ENCODE data around the gene SLC25A1.

The SLC25A1 gene

DNA sequence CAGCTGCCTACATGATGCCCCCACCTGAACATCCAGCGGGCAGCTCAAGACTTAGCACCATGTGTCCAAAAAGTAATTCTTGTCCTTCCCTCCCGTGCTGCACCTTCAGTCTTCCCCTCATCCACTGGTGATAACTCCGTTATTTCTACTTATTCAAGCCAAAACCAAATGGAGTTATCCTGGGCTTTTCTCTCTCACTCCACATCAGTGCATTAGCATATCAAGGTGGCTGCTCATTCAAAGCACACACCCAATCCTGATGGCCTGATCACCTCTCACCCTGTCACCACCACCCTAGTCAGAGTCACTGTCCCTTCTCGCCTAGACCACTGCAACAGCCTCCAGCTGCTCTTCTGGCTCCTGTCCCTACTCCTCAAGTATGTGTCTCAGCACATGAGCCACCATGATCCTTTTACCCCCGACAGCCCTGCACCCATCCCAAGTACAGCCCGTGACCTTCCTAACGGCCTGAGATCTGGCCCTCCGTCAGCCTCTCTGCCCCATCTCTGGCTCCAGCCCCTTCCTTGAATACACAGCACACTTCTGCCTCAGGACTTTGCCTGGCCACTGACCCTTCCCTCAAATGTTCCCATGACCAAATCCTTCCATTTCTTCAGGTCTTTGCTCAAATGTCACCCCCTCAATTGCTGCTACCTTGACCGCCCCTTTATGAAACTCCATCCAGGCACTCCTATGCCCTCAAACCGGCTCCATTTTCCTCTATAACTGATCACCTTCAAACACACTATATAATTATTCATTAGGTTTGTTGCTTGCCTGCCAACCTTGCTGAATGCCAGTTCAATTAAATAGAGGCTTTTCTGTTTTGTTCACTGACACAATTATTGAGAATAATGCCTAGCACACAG is 19.7 kb upstream of the SLC25A1 start:
- H3K27me3 Mint-ChIP-seq, result no peaks in the 10 kb centered on the region
- H3K36me3 Mint-ChIP-seq (ENCODE audit: low read depth), result no peaks in the 10 kb centered on the region
- peaks cover 6% of the 10 kb centered on the region for H3K4me1 Mint-ChIP-seq (ENCODE audit: low read depth)
- no peak overlapping the region for H3K27ac Mint-ChIP-seq
- no peak overlapping the region for H3K4me3 Mint-ChIP-seq
- no peak for DNase-seq
- H3K9me3 Mint-ChIP-seq, result no peaks in the 10 kb centered on the region

- H3K4me3 Mint-ChIP-seq, result no peak overlapping the region
- no peak overlapping the region for H3K27ac Mint-ChIP-seq
- no peaks in the 10 kb centered on the region for H3K9me3 Mint-ChIP-seq
- no peak for DNase-seq
- H3K36me3 Mint-ChIP-seq (ENCODE audit: low read depth), result no peaks in the 10 kb centered on the region
- H3K27me3 Mint-ChIP-seq, result no peaks in the 10 kb centered on the region
- H3K4me1 Mint-ChIP-seq (ENCODE audit: low read depth), result peaks cover 6% of the 10 kb centered on the region
Measured at GRCh38 chr22:19196841-19197612, 18.5 kb upstream of the SLC25A1 start.

GRCh38 chr22:19195796-19196731 is 17.5 kb upstream of the SLC25A1 start:
- Mint-ChIP-seq H3K27me3 (no peaks in the 10 kb centered on the region), H3K4me1 (ENCODE audit: low read depth) (peaks cover 6% of the 10 kb centered on the region), H3K27ac (no peak overlapping the region), H3K9me3 (no peaks in the 10 kb centered on the region), H3K36me3 (ENCODE audit: low read depth) (no peaks in the 10 kb centered on the region), H3K4me3 (no peak overlapping the region)
- no peak for DNase-seq

DNA sequence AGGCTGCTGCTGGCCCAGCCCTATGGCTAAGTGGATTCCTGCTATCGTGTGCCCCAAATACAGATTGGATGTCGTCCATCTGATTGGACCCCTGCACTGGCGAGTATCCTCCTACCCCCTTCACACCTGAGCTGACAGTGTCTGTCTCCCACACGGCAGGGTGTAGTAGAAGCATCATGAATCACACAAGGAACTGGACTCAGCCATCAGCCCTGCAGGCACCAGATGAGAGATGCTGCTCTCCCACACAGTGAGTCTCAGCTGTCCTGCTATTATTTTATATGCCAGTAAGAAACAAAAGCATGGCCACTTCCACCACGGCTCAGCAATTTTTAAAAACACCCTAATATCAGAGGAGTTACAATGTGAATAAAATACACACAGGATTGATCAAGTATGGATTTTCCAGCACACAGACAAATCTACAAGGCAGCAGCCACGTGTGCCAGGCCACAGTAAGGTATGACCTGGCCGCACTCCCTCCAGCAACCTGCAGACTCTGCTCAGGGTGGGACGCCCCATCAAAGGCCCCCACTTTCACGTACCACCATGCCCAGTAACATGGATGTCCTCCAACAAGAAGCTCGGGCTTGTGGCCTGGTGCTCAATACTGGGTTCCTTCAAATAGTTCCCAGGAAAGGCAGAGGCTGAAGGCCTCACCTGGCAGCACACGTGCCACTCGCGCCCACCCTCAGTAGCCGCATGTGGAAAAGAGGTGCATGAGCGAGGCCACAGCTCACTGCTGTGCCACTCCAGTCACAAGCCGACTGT is 16.4 kb upstream of the SLC25A1 start:
- Mint-ChIP-seq H3K4me1 (ENCODE audit: low read depth) (peaks cover 6% of the 10 kb centered on the region), H3K36me3 (ENCODE audit: low read depth) (no peaks in the 10 kb centered on the region), H3K27me3 (no peaks in the 10 kb centered on the region), H3K4me3 (no peak overlapping the region), H3K27ac (no peak overlapping the region), H3K9me3 (no peaks in the 10 kb centered on the region)
- no peak for DNase-seq

GRCh38 chr22:19193879-19194278 is 15.3 kb upstream of the SLC25A1 start:
- Mint-ChIP-seq H3K9me3 (no peaks in the 10 kb centered on the region), H3K36me3 (ENCODE audit: low read depth) (no peaks in the 10 kb centered on the region), H3K4me3 (no peak overlapping the region), H3K27ac (no peak overlapping the region), H3K27me3 (no peaks in the 10 kb centered on the region), H3K4me1 (ENCODE audit: low read depth) (peaks cover 6% of the 10 kb centered on the region)
- no peak for DNase-seq

- no peak overlapping the region for H3K27ac Mint-ChIP-seq
- H3K4me1 Mint-ChIP-seq (ENCODE audit: low read depth), result no peaks in the 10 kb centered on the region
- no peaks in the 10 kb centered on the region for H3K27me3 Mint-ChIP-seq
- no peak for DNase-seq
- H3K36me3 Mint-ChIP-seq (ENCODE audit: low read depth), result no peaks in the 10 kb centered on the region
- H3K9me3 Mint-ChIP-seq, result no peaks in the 10 kb centered on the region
- no peak overlapping the region for H3K4me3 Mint-ChIP-seq
Measured at GRCh38 chr22:19187716-19188563, 9.4 kb upstream of the SLC25A1 start.

DNA sequence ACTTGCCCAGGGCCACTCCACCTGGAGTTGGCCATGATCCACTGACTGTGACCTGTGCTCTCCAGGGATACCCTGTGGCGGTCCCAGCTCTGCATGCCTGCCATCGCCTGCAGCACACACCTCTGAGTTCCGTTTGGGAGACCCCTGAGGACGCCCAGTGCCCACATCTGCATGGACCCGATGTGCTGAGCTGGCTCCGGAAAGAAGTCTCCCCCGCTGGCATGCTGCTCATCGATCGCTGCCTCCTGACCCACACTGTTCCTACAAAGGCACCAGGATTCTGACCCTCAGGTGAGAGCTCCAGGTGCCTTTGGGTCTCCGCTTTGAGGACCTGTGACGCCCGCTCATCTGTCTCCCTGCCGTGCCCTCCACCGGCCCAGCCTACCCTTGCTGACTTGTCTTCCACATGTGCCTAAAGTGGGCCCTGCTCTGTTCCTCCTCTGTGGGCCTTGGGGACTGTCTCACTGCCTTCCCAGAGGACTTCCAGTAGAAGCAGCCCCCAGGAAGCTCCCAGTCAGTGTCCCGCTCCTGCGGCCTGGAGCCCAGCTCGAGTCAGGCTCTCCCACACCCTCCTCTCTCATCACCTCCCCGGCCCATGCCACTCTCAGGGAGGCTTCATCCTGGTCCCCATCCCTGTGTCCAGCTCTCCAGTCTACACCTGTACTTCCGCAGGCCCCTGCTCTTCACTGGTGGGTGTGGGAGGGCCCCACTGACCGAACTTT is 5.9 kb upstream of the SLC25A1 start:
- no peaks in the 10 kb centered on the region for H3K27me3 Mint-ChIP-seq
- H3K4me3 Mint-ChIP-seq, result no peak overlapping the region
- no peak for DNase-seq
- no peak overlapping the region for H3K27ac Mint-ChIP-seq
- peaks cover 18% of the 10 kb centered on the region for H3K4me1 Mint-ChIP-seq (ENCODE audit: low read depth)
- no peaks in the 10 kb centered on the region for H3K36me3 Mint-ChIP-seq (ENCODE audit: low read depth)
- H3K9me3 Mint-ChIP-seq, result no peaks in the 10 kb centered on the region

GRCh38 chr22:19183216-19183615 is 4.7 kb upstream of the SLC25A1 start:
- no peaks in the 10 kb centered on the region for H3K36me3 Mint-ChIP-seq (ENCODE audit: low read depth)
- no peak for DNase-seq
- no peak overlapping the region for H3K27ac Mint-ChIP-seq
- peaks cover 21% of the 10 kb centered on the region for H3K4me1 Mint-ChIP-seq (ENCODE audit: low read depth)
- H3K9me3 Mint-ChIP-seq, result no peaks in the 10 kb centered on the region
- no peaks in the 10 kb centered on the region for H3K27me3 Mint-ChIP-seq
- H3K4me3 Mint-ChIP-seq, result no peak overlapping the region

GRCh38 chr22:19182472-19183157 is 4.1 kb upstream of the SLC25A1 start:
- no peaks in the 10 kb centered on the region for H3K27me3 Mint-ChIP-seq
- DNase-seq, result no peak
- H3K4me1 Mint-ChIP-seq (ENCODE audit: low read depth), result peaks cover 21% of the 10 kb centered on the region
- no peaks in the 10 kb centered on the region for H3K36me3 Mint-ChIP-seq (ENCODE audit: low read depth)
- H3K27ac Mint-ChIP-seq, result peak overlapping the region; percentile 51
- H3K4me3 Mint-ChIP-seq, result no peak overlapping the region
- H3K9me3 Mint-ChIP-seq, result no peaks in the 10 kb centered on the region

DNA sequence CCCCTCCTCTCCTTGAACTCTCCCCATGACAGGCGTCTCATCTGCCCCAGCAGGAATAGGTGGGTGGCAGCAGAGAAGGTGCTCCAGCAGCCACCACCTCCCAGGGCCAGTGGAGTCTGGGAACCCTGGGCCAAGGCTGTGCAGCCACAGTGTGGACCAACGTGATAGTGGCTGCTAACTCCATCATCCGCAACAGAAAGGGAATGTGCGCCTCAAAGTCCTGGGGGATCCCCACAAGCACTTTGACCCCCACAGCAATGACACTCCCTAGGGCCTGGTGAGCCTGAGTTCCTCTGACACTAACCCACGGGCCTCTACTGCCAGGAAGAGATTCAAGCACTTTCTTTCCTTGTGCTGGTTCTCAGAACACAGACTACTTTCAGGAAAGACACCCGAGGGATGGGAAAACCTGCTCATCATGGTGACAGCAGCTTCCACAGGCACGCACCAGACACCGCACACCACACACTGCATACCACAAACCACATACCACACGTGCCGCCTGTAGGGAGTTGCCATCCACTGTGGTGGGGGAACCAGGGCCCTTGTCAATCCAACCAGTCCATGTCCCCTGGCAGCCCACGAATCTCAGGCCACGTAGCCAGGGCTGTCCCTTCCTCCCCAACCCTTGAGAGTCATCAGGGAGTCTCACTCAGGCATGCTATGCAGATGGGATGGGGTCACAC is 3.4 kb upstream of the SLC25A1 start:
- Mint-ChIP-seq H3K27me3 (no peaks in the 10 kb centered on the region), H3K4me3 (no peak overlapping the region), H3K9me3 (no peaks in the 10 kb centered on the region), H3K4me1 (ENCODE audit: low read depth) (peaks cover 22% of the 10 kb centered on the region), H3K36me3 (ENCODE audit: low read depth) (peaks cover under 1% of the 10 kb centered on the region), H3K27ac (peak overlapping the region; percentile 51)
- DNase-seq, result peak; percentile 37

DNA sequence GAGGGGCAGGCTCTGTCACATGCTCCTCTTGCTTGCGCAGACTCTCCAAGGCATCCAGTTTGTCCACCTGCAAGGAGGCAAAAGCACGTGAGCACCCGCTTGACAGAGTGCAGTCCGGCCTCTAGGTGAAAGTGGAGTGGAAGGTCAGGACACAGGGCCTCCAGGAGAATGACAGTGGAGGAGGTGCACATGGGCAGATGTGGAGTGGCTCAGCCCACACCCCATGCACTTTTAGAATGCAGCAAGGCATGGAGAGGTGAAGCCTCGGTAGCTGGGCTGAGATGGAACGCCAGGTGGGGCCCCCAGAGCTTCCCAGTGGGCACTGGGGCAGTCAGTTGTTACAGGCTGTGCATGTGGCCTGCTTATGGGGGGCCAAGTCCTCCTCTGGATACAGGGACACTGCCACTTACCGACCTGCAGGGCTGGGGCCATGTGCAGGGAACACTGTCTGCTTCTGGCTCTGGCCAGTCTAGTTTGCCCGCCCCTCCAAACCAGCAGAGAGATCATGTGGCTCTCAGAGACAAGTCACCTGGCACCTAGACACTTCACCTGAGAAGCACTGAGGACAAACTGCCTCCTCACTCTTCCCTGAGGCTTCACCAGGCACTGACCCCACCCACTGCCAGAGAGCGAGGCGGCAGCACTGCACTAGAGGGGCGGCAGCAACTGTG is 2.3 kb upstream of the SLC25A1 start:
- Mint-ChIP-seq H3K9me3 (no peaks in the 10 kb centered on the region), H3K4me3 (no peak overlapping the region), H3K36me3 (ENCODE audit: low read depth) (peaks cover 8% of the 10 kb centered on the region), H3K27ac (peak overlapping the region; percentile 84), H3K27me3 (no peaks in the 10 kb centered on the region), H3K4me1 (ENCODE audit: low read depth) (peaks cover 30% of the 10 kb centered on the region)
- no peak for DNase-seq
